Epithelial cell of proximal tubule (primary cell): Measurements from ENCODE around the gene CXorf65. TPM values are rescaled to one million over a fixed set of nuclear protein-coding genes. Genes with fewer than 3 reads are reported as not detected.

Source experiments
- DNase-seq: peaks from one replicate; pipeline ENCODE4 v3.0.0-alpha.2; 2011; ENCODE audit warnings: low read depth
- H3K4me3 ChIP-seq: 2 replicates; pipeline ENCODE4 v1.5.1; 2011; ENCODE audit warnings: low read depth, mild to moderate bottlenecking, low read length
- CTCF ChIP-seq: conservative IDR thresholded peaks from 2 replicates; pipeline ENCODE4 v1.5.1; 2012; ENCODE audit warnings: low read depth, mild to moderate bottlenecking, low read length
- total RNA-seq: library from RNA; depleted of rRNA; stranded (reverse); fragments of >200 nt; gene quantifications from 2 replicates; pipeline ENCODE4 v1.2.3, GENCODE V29; 2015

CXorf65 gene
- total RNA-seq, 1 donor from 2014 or later, result not detected

GRCh38 chrX:71068044-71068918 lies 38.3 kb downstream of the CXorf65 start, which contains the start of gene SNX12:
SNX12 (minus strand) TSS chrX:71068334; CDS start chrX:71068306, 28 bp downstream.
- no peak for TF ChIP-seq CTCF

GRCh38 chrX:71067712-71068043 lies 38.9 kb downstream of the CXorf65 start:
- peak overlapping the region; percentile 73 for H3K4me3 ChIP-seq
- no peak for TF ChIP-seq CTCF
- DNase-seq, result no peak

More at GRCh38 chrX:71068044-71068918, 38.3 kb downstream of the CXorf65 start, which contains the start of gene SNX12:
- peak within 1 kb of the TSS; percentile 73 for H3K4me3 ChIP-seq
- peak; percentile 74 for DNase-seq

- peak overlapping the region; percentile 73 for H3K4me3 ChIP-seq
- DNase-seq, result no peak
- TF ChIP-seq CTCF, result no peak
Observed at GRCh38 chrX:71067089-71067488, 39.5 kb downstream of the CXorf65 start.

GRCh38 chrX:71060127-71060526 lies 46.4 kb downstream of the CXorf65 start:
- H3K4me3 ChIP-seq, result no peak overlapping the region
- TF ChIP-seq CTCF, result no peak
- DNase-seq, result no peak

GRCh38 chrX:71057848-71058530 lies 48.6 kb downstream of the CXorf65 start:
- DNase-seq, result no peak
- H3K4me3 ChIP-seq, result no peak overlapping the region
- TF ChIP-seq CTCF, result no peak

- DNase-seq, result no peak
- TF ChIP-seq CTCF, result no peak
Observed at GRCh38 chrX:71056867-71057266, 49.7 kb downstream of the CXorf65 start.

More at GRCh38 chrX:71056867-71057266, 49.7 kb downstream of the CXorf65 start:
- H3K4me3 ChIP-seq, result no peak overlapping the region

Other genes starting within 250 kb of the CXorf65 start
- not detected in 2 replicates for gene TEX11, start 198.0 kb downstream of the CXorf65 start, total RNA-seq
- 0.07 TPM in 1 of 2 replicates, not detected in the other for gene SLC7A3, start 175.6 kb downstream of the CXorf65 start, total RNA-seq
- gene SNX12, start 38.4 kb downstream of the CXorf65 start, total RNA-seq, result 50.9 and 53.0 TPM in 2 replicates
- 2.7 and 4.7 TPM in 2 replicates for gene FOXO4, start 10.9 kb downstream of the CXorf65 start, total RNA-seq
- not detected in 2 replicates for gene IL2RG, start 4.8 kb upstream of the CXorf65 start, total RNA-seq
- gene MED12, start 11.9 kb upstream of the CXorf65 start, total RNA-seq, result 13.4 and 14.9 TPM in 2 replicates
- gene NLGN3, start 38.1 kb upstream of the CXorf65 start, total RNA-seq, result not detected in 2 replicates
- gene GJB1, start 116.5 kb upstream of the CXorf65 start, total RNA-seq, result 0.07 and 0.40 TPM in 2 replicates
- gene ZMYM3, start 147.4 kb upstream of the CXorf65 start, total RNA-seq, result 13.8 and 14.6 TPM in 2 replicates
- 424 and 435 TPM in 2 replicates for gene NONO, start 176.9 kb upstream of the CXorf65 start, total RNA-seq
- 0.29 and 0.52 TPM in 2 replicates for gene ITGB1BP2, start 195.0 kb upstream of the CXorf65 start, total RNA-seq